ENCODE measurements around the gene CTSH.
A peak's percentile ranks its signal among the peaks of the same experiment; 100 is the strongest.
"Not testable (repeated sequence)": the region's sequence is repeated elsewhere in the genome, so short reads cannot be mapped to it uniquely, and the experiment has no call there.

The CTSH gene

DNA sequence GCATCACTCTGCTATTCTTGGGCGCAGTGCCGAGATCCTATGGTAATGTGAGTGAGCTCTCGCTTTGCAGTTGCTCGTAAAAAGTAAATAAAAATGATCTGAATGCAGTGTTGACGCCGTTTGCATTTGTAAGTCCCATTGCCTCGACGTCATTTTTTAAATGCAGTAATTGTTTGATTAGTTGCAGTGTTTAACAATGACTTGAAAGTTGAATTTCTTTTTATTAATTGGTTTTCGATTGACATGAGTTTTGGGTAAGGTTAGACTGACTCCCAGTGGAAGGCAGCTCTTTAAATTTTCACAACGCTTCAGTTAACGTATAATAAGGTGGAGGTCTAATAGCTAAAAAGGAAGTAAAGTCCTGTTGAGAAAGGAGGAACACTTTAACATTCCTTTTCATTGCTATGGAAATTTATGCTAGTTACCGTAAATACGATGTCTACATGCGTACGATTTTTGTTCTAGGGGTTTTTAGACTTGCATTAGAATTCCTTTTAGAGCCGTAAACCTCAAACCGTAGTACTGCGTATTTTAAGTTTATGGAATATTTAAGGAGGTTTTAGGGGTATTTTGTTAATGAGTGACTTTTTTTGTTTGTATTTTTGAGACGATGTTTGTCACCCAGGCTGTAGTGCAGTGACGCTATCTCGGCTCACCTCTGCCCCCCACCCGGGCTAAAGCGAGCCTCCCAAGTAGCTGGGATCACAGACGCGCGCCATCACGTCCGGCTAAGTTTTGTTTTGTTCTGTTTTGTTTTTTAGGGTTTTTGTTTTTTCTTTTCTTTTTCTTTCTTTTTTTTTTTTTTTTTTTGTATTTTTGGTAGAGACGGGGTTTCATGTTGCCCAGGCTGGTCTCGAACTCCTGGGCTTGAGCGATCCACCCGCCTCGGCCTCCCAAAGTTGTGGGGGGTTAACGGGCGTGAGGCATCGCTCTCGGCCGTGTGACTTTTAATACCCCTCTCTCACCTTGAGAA, 70.8 kb downstream of the CTSH start:
- peak; percentile 39 to 50 (median 45) for DNase-seq
- CTCF ChIA-PET: interaction anchor here (0.6 to 1.8 kb wide), 10 partner anchors 9 to 308 kb away, joined by 3 to 6 read pairs (median 3); no protein-coding TSS in a partner anchor
- Histone ChIP-seq H3K4me3 (ENCODE audit: control insufficient read depth in 1 of 7, extremely low read depth in 1 of 7, insufficient read depth in 4 of 7, low read depth in 2 of 7, low read length in 6 of 7) (peak overlapping the region; percentile 66 to 100 (median 99)), H3K9me3 (ENCODE audit: control extremely low read depth in 1 of 5, control insufficient read depth in 4 of 5, insufficient read depth in 2 of 5, low read depth in 1 of 5, low read length in 4 of 5) (no peaks in the 10 kb centered on the region), H3K36me3 (ENCODE audit: control insufficient read depth in 4 of 4, insufficient read depth in 4 of 4, low read length in 3 of 4) (no peaks in the 10 kb centered on the region), H3K27ac (ENCODE audit: insufficient read depth in 1 of 2, low read depth in 1 of 2, low read length in 2 of 2, poor library complexity in 1 of 2, severe bottlenecking in 2 of 2) (peak overlapping the region; percentile 100), H3K4me1 (ENCODE audit: control extremely low read depth in 1 of 4, control insufficient read depth in 4 of 4, insufficient read depth in 4 of 4, low read length in 3 of 4) (peaks cover 16 to 42% (median 28%) of the 10 kb centered on the region in 4 experiments), H3K27me3 (replicated peaks in 2 of 5; ENCODE audit: control insufficient read depth in 4 of 5, insufficient read depth in 5 of 5, low read length in 4 of 5) (no peaks in the 10 kb centered on the region)
- POLR2A ChIA-PET: interaction anchor here (1.7 kb wide), 1 partner anchor 14 kb away, joined by 11 read pairs; no protein-coding TSS in a partner anchor
- WGBS (ENCODE audit: insufficient coverage): 0% methylated on average over 18 of the region's 38 CpGs

- CTCF ChIA-PET: interaction anchor here (0.6 to 1.8 kb wide), 9 partner anchors 10 to 307 kb away, joined by 3 to 6 read pairs (median 3); no protein-coding TSS in a partner anchor
- peaks cover 14 to 37% (median 24%) of the 10 kb centered on the region in 4 experiments for H3K4me1 ChIP-seq (ENCODE audit: control extremely low read depth in 1 of 4, control insufficient read depth in 4 of 4, insufficient read depth in 4 of 4, low read length in 3 of 4)
- WGBS (ENCODE audit: insufficient coverage): 0% methylated on average over 67 of the region's 75 CpGs
- H3K27ac ChIP-seq (ENCODE audit: insufficient read depth in 1 of 2, low read depth in 1 of 2, low read length in 2 of 2, poor library complexity in 1 of 2, severe bottlenecking in 2 of 2): peak overlapping the region; percentile 100
- H3K9me3 ChIP-seq (ENCODE audit: control extremely low read depth in 1 of 5, control insufficient read depth in 4 of 5, insufficient read depth in 2 of 5, low read depth in 1 of 5, low read length in 4 of 5): no peaks in the 10 kb centered on the region
- DNase-seq: peak; percentile 96 to 98 (median 96)
- H3K4me3 ChIP-seq (ENCODE audit: control insufficient read depth in 1 of 7, extremely low read depth in 1 of 7, insufficient read depth in 4 of 7, low read depth in 2 of 7, low read length in 6 of 7): peak overlapping the region; percentile 66 to 100 (median 99)
- H3K36me3 ChIP-seq (ENCODE audit: control insufficient read depth in 4 of 4, insufficient read depth in 4 of 4, low read length in 3 of 4): no peaks in the 10 kb centered on the region
- no peaks in the 10 kb centered on the region for H3K27me3 ChIP-seq (replicated peaks in 2 of 5; ENCODE audit: control insufficient read depth in 4 of 5, insufficient read depth in 5 of 5, low read length in 4 of 5)
- POLR2A ChIA-PET: interaction anchor here (1.7 kb wide), 1 partner anchor 13 kb away, joined by 11 read pairs; no protein-coding TSS in a partner anchor
Measured at GRCh38 chr15:78872972-78873792, 71.7 kb downstream of the CTSH start.

DNA sequence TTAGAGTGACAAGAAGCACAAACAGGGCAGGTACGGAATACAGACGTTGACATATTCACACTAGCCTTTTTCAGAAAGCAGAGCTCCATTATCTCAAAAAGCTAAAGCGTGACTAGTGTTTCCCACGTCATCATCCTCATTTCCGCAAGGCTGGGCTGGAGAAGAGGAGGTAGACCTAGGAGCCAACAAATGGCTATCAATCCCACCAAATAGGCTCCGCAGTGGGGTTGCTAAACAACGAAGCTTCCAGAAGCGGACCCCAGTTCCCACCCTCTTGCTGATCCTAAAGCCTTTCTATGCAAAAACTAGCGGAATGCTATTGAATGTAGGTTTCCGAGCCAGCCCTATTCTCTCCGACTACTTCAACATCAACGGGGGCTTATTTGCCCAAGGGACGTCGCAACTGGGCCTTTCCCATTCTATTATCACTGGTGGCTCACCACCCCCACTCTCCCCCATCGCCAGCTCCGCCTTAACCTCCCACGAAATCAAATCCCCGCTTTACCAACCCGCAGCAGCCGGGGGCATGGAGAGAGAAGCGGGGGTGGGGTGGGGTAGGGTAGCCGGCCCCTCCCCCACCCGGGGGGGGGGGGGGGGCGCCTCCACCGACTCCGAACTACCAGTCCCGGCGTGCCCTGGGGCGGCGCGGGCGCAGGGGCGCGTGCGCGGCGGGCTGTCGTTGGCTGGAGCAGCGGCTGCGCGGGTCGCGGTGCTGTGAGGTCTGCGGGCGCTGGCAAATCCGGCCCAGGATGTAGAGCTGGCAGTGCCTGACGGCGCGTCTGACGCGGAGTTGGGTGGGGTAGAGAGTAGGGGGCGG, 72.5 kb downstream of the CTSH start, which contains the start of gene MORF4L1:
MORF4L1 (plus strand) TSS at position 736 of the 817 bp plus-strand sequence. CDS start 128 bp downstream, outside the sequence.
- no peaks in the 10 kb centered on the region for H3K36me3 ChIP-seq (ENCODE audit: control insufficient read depth in 4 of 4, insufficient read depth in 4 of 4, low read length in 3 of 4)
- H3K4me1 ChIP-seq (ENCODE audit: control extremely low read depth in 1 of 4, control insufficient read depth in 4 of 4, insufficient read depth in 4 of 4, low read length in 3 of 4): peaks cover 9 to 29% (median 18%) of the 10 kb centered on the region in 4 experiments
- peak within 1 kb of the TSS; percentile 100 for H3K27ac ChIP-seq (ENCODE audit: insufficient read depth in 1 of 2, low read depth in 1 of 2, low read length in 2 of 2, poor library complexity in 1 of 2, severe bottlenecking in 2 of 2)
- ChIA-PET CTCF (interaction anchor here (0.6 to 1.8 kb wide), 5 partner anchors 19 to 63 kb away, joined by 3 to 5 read pairs (median 3); no protein-coding TSS in a partner anchor), POLR2A (interaction anchor here (1.7 kb wide), 1 partner anchor 12 kb away, joined by 11 read pairs; no protein-coding TSS in a partner anchor)
- WGBS (ENCODE audit: insufficient coverage): 15% methylated on average over 18 of the region's 52 CpGs
- peak; percentile 96 to 99 (median 98) for DNase-seq
- H3K9me3 ChIP-seq (ENCODE audit: control extremely low read depth in 1 of 5, control insufficient read depth in 4 of 5, insufficient read depth in 2 of 5, low read depth in 1 of 5, low read length in 4 of 5): no peaks in the 10 kb centered on the region
- no peaks in the 10 kb centered on the region for H3K27me3 ChIP-seq (replicated peaks in 2 of 5; ENCODE audit: control insufficient read depth in 4 of 5, insufficient read depth in 5 of 5, low read length in 4 of 5)
- H3K4me3 ChIP-seq (ENCODE audit: control insufficient read depth in 1 of 7, extremely low read depth in 1 of 7, insufficient read depth in 4 of 7, low read depth in 2 of 7, low read length in 6 of 7): peak within 1 kb of the TSS; percentile 66 to 100 (median 99)

DNA sequence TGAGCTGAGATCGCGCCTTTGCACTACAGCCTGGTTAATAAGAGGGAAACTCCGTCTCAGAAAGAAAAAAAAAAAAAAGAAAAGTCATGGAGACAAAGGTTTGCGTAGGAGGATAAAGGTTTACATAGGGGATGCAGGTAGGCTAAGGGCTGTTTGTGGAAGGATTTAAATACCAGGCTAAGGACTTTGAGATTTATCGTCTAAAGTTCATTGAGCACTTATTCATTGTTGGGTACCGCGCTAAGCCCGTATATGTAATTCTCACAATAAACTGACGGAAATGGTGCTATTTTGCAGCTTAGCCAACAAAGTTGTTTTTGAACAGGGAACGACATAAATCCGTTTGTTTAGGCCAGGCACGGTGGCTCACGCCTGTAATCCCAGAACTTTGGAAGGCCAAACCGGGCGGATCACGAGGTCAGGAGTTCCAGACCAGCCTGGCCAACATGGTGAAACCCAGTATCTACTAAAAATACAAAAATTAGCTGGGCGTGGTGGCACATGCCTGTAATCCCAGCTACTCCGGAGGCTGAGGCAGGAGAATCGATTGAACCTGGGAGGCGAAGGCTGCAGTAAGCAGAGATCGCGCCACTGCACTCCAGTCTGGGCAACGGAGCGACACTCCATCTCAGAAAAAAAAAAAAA, 73.2 kb downstream of the CTSH start:
- Histone ChIP-seq H3K4me1 (ENCODE audit: control extremely low read depth in 1 of 4, control insufficient read depth in 4 of 4, insufficient read depth in 4 of 4, low read length in 3 of 4) (peaks cover 6 to 26% (median 17%) of the 10 kb centered on the region in 4 experiments), H3K4me3 (ENCODE audit: control insufficient read depth in 1 of 7, extremely low read depth in 1 of 7, insufficient read depth in 4 of 7, low read depth in 2 of 7, low read length in 6 of 7) (peak overlapping the region in 6 of 7 experiments; percentile 27 to 100 (median 80)), H3K27ac (ENCODE audit: insufficient read depth in 1 of 2, low read depth in 1 of 2, low read length in 2 of 2, poor library complexity in 1 of 2, severe bottlenecking in 2 of 2) (peak overlapping the region; percentile 64 to 100)
- 96% methylated on average over 20 of the region's 24 CpGs for WGBS (ENCODE audit: insufficient coverage)
- H3K9me3 ChIP-seq (ENCODE audit: control extremely low read depth in 1 of 5, control insufficient read depth in 4 of 5, insufficient read depth in 2 of 5, low read depth in 1 of 5, low read length in 4 of 5); H3K36me3 ChIP-seq (ENCODE audit: control insufficient read depth in 4 of 4, insufficient read depth in 4 of 4, low read length in 3 of 4); H3K27me3 ChIP-seq (replicated peaks in 2 of 5; ENCODE audit: control insufficient read depth in 4 of 5, insufficient read depth in 5 of 5, low read length in 4 of 5); POLR2A ChIA-PET: not testable (repeated sequence)
- CTCF ChIA-PET: interaction anchor here (0.6 to 1.8 kb wide), 4 partner anchors 20 to 63 kb away, joined by 3 to 5 read pairs (median 3); no protein-coding TSS in a partner anchor
- DNase-seq: peak in 1 of 3 donors; percentile 10
